Measurements from ENCODE around the gene NCAPD3. TPM values are rescaled to one million over a fixed set of nuclear protein-coding genes. Genes with fewer than 3 reads are reported as not detected.

The NCAPD3 gene
- total RNA-seq, 2 donors from 2014 or later: 42.6 to 45.5 TPM

GRCh38 chr11:134230339-134230738 is 6.6 kb upstream of the NCAPD3 start:
- Mint-ChIP-seq H3K27ac (no peak overlapping the region), H3K27me3 (ENCODE audit: insufficient read depth) (no peaks in the 10 kb centered on the region), H3K4me3 (no peak overlapping the region), H3K36me3 (ENCODE audit: low read depth) (peaks cover 6% of the 10 kb centered on the region), H3K4me1 (peaks cover 14% of the 10 kb centered on the region), H3K9me3 (no peaks in the 10 kb centered on the region)
- DNase-seq: no peak
- H3K4me1 ChIP-seq (ENCODE audit: control insufficient read depth, insufficient read depth, low read length): peaks cover 6% of the 10 kb centered on the region
- H3K4me3 ChIP-seq (ENCODE audit: low read length): no peak overlapping the region
- WGBS, 2 experiments (ENCODE audit: insufficient coverage in 1 of 2, insufficient read length in 1 of 2): 89 to 100% methylated on average over 2 to 4 of the region's 4 CpGs
- no peak for TF ChIP-seq CTCF (conservative IDR thresholded peaks at IDR 0.05)
- H3K36me3 ChIP-seq (ENCODE audit: control insufficient read depth, insufficient read depth, low read length): peaks cover 4% of the 10 kb centered on the region
- no peaks in the 10 kb centered on the region for H3K9me3 ChIP-seq (ENCODE audit: control insufficient read depth, low read length)
- H3K27me3 ChIP-seq (ENCODE audit: control insufficient read depth, insufficient read depth, low read length, poor library complexity, severe bottlenecking): no peaks in the 10 kb centered on the region
- no peak overlapping the region for H3K27ac ChIP-seq (ENCODE audit: low read depth, low read length)
- H3K9ac ChIP-seq (ENCODE audit: extremely low read depth, low read length, poor library complexity, severe bottlenecking): no peak overlapping the region

- no peak overlapping the region for H3K27ac ChIP-seq (ENCODE audit: low read depth, low read length)
- Mint-ChIP-seq H3K27ac (no peak overlapping the region), H3K4me1 (peaks cover 14% of the 10 kb centered on the region), H3K27me3 (ENCODE audit: insufficient read depth) (no peaks in the 10 kb centered on the region), H3K9me3 (no peaks in the 10 kb centered on the region), H3K36me3 (ENCODE audit: low read depth) (peaks cover 3% of the 10 kb centered on the region), H3K4me3 (no peak overlapping the region)
- peaks cover 6% of the 10 kb centered on the region for H3K4me1 ChIP-seq (ENCODE audit: control insufficient read depth, insufficient read depth, low read length)
- DNase-seq: no peak
- H3K9ac ChIP-seq (ENCODE audit: extremely low read depth, low read length, poor library complexity, severe bottlenecking): no peak overlapping the region
- 78 to 81% methylated on average over 5 to 6 of the region's 6 CpGs for WGBS, 2 experiments (ENCODE audit: insufficient coverage in 1 of 2, insufficient read length in 1 of 2)
- no peaks in the 10 kb centered on the region for H3K9me3 ChIP-seq (ENCODE audit: control insufficient read depth, low read length)
- peaks cover 4% of the 10 kb centered on the region for H3K36me3 ChIP-seq (ENCODE audit: control insufficient read depth, insufficient read depth, low read length)
- no peaks in the 10 kb centered on the region for H3K27me3 ChIP-seq (ENCODE audit: control insufficient read depth, insufficient read depth, low read length, poor library complexity, severe bottlenecking)
- no peak overlapping the region for H3K4me3 ChIP-seq (ENCODE audit: low read length)
- no peak for TF ChIP-seq CTCF (conservative IDR thresholded peaks at IDR 0.05)
These were observed 5.5 kb upstream of the NCAPD3 start for GRCh38 chr11:134229126-134229790.

GRCh38 chr11:134228625-134229024 is 4.9 kb upstream of the NCAPD3 start:
- Histone ChIP-seq H3K9me3 (ENCODE audit: control insufficient read depth, low read length) (no peaks in the 10 kb centered on the region), H3K27me3 (ENCODE audit: control insufficient read depth, insufficient read depth, low read length, poor library complexity, severe bottlenecking) (no peaks in the 10 kb centered on the region), H3K4me1 (ENCODE audit: control insufficient read depth, insufficient read depth, low read length) (peaks cover 6% of the 10 kb centered on the region), H3K36me3 (ENCODE audit: control insufficient read depth, insufficient read depth, low read length) (peaks cover 4% of the 10 kb centered on the region), H3K4me3 (ENCODE audit: low read length) (no peak overlapping the region), H3K27ac (ENCODE audit: low read depth, low read length) (no peak overlapping the region), H3K9ac (ENCODE audit: extremely low read depth, low read length, poor library complexity, severe bottlenecking) (no peak overlapping the region)
- WGBS, 2 experiments (ENCODE audit: insufficient coverage in 1 of 2, insufficient read length in 1 of 2): 90 to 91% methylated on average over 5 to 6 of the region's 6 CpGs
- peaks cover 3% of the 10 kb centered on the region for H3K36me3 Mint-ChIP-seq (ENCODE audit: low read depth)
- TF ChIP-seq CTCF (conservative IDR thresholded peaks at IDR 0.05): no peak
- H3K27ac Mint-ChIP-seq: no peak overlapping the region
- DNase-seq: no peak
- peaks cover 14% of the 10 kb centered on the region for H3K4me1 Mint-ChIP-seq
- H3K4me3 Mint-ChIP-seq: no peak overlapping the region
- no peaks in the 10 kb centered on the region for H3K27me3 Mint-ChIP-seq (ENCODE audit: insufficient read depth)
- no peaks in the 10 kb centered on the region for H3K9me3 Mint-ChIP-seq
